Activated CD4-positive, CD25-positive, alpha-beta regulatory T cell treated with anti-CD3 and anti-CD28 coated beads, Interleukin-2, amount 50 U/mL, for 16 hours (primary cell): ENCODE measurements around the gene ULK3.
"Not testable (repeated sequence)": the region's sequence is repeated elsewhere in the genome, so short reads cannot be mapped to it uniquely, and the experiment has no call there.

ENCODE experiments used
- DNase-seq: peaks from one replicate; pipeline ENCODE4 v3.0.0-alpha.2; 2020; ENCODE audit warnings: low read depth, low spot score

ULK3 gene, protein sequence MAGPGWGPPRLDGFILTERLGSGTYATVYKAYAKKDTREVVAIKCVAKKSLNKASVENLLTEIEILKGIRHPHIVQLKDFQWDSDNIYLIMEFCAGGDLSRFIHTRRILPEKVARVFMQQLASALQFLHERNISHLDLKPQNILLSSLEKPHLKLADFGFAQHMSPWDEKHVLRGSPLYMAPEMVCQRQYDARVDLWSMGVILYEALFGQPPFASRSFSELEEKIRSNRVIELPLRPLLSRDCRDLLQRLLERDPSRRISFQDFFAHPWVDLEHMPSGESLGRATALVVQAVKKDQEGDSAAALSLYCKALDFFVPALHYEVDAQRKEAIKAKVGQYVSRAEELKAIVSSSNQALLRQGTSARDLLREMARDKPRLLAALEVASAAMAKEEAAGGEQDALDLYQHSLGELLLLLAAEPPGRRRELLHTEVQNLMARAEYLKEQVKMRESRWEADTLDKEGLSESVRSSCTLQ

DNA sequence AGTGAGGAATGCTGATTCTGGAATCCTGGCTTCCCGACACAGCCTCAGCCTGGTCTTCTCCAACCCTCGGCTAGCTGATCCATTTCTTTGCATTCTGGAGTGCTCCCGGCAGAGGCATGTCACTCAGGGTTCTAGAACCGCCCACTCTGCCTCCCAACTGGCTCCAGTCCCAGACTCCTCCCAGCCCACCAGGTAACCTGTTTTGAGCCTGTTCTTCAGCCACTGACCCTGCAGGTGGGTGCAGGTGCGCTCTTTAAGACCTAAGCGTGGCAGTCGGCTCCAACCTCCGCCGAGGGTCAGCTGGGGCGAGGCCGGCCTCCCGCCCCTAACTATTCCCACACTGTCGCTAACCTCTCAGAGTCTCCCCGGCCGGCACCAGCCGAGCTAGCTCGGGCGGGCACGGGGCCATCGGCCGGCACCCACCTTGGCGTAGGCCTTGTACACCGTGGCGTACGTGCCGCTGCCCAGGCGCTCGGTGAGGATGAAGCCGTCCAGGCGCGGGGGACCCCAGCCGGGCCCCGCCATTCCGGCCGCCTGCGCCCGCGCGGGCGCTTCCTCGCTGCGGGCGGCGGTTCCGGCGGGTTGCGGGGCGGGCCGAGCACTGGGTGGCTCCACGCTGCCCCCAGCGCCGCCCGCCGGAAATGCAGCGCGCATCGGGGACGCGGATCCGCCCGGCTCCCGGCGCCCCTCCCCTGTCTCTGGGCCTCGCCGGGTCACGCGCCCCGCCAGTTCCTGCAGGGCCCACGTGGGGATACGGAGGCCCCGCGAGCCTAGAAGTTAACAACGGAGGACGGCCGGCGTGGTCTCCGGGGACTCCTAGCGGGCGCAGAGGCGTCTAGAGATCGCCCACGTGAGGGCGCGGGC lies at the start of gene ULK3:
Gene ULK3, minus strand, starts transcription at position 576 of the 864 bp plus-strand sequence. Its CDS starts 51 bp downstream, at position 525.
- DNase-seq: peak; percentile 84

DNA sequence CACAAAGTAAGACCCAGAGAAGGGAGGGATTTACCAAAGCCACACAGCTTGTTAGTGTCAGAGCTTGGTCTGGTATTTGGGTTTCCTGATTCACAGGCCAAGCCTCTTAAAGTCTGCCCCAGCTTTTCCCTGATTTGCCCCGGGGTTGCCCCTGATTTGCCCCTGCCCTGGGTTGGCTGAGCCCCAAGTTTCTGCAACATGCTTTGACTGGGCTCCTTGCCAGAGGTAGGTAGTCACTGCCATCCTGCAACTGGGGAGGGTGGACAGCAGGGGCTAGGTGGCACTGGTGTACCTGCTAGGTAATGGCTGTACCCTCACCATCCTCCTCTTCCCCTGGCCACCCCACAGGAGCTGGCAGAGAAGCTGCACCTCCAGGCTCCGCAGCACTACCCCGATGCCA lies 49.4 kb upstream of the ULK3 start:
- no peak for DNase-seq

DNA sequence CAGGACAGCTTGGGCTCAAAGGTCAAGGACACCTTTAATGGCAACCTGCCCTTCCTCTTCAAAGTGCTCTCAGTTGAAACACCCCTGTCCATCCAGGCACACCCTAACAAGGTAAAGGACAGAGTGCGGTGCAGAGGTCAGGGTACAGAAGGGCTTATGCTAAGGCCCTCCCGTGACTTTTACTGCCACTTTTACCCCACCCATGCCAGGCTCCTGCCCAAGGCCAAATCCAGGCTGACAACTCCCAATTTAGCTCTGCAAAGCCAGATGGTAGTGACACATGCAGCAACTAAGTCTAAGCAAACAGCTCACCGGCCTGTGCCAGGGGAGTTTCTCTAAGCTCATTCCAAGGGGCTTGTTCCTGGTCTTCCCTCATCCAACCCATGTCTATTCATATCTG lies 48.5 kb upstream of the ULK3 start:
- no peak for DNase-seq

DNA sequence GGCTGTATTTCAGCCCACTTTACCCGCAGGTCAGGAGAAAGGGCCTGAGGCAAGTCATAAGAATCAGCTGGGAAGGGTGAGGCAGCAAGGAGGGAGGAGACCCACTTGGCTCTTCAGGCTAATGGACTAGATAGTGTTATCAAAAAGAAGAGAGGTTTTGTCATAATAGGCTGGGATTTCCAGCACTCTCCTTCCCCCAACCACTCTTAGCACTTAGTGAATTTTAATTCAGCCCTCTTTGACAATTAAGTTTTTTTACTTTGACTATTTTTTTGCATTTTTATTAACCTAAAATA lies 47.7 kb upstream of the ULK3 start:
- no peak for DNase-seq

DNA sequence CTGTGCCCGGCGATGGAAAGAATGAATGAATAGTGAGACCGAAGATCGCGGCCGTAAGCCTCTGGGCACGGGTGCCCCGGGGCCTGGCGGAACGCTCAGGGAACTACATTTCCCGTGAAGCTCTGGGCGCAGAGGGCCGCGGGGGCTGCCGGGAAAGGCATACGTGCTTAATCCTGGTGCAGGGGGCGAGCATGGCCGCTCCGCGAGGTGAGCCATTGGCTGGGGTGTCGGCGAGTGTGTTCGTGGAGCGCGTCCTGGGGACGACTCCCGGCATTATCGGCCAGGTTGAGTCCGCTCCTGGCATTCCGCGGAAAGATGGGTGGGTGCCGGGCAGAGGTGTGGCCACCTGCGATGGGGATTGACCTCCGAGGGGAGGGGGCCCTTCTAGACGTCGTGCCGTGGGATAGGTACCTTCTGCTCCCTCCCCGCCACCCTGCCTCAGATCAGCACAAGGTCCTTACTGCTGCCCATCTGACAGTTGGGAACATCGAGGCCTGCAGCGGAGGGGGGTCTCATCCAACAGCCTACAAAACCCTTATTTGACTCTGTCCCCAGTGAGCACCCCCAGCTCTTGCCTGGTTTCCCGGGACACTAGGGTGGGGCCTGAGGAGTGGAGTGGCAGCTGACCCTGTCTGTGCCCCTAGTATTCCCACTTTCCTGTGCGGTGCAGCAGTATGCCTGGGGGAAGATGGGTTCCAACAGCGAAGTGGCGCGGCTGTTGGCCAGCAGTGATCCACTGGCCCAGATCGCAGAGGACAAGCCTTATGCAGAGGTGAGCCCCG lies 47.1 kb upstream of the ULK3 start, which contains the start of gene MPI:
Gene MPI, plus strand, starts transcription at position 160 of the 782 bp plus-strand sequence. Its CDS starts 32 bp downstream, at position 192.
- DNase-seq: peak; percentile 76

DNA sequence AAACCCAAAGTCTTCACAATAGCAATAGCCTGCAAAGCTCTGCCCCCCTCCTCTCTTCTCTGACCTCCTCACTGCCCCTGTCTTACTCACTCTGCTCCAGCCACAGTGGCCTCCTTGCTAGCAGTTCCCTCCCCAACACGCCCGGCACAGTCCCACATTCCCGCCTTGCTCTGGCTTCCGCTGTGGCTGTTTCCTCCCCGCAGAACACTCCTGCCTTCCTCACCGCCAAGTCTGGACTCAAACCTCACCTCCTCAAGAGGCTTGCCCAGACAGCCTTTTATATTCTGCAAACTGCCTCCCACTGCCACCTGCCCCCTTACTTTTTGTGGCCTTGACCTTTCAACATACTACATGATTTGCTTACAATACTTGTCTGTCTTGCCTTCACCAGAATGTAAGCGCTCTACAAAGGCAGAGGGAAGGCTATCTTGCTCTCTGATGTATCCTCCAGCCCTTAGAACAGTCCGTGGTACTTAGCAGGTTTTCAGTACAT lies 46.5 kb upstream of the ULK3 start:
- no peak for DNase-seq

DNA sequence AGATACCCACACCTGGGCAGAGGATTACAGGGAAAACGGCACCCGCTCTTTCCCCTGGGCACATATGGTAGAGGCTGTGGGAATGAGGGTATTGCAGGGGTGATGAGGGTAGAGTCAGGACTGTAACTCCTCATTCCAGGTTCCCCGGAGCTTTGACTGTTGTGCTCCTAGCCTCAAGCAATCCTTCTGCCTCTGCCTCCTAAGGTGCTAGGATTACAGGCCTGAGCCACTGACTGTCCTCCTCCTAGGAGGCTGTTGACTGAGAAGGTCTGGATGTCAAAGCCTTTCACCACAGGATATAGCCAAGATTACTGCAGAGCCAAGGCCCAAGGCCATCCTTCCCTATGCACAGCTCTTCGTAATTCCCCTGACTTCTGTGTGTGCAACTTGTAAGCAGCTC lies 45.8 kb upstream of the ULK3 start:
- DNase-seq: no peak

DNA sequence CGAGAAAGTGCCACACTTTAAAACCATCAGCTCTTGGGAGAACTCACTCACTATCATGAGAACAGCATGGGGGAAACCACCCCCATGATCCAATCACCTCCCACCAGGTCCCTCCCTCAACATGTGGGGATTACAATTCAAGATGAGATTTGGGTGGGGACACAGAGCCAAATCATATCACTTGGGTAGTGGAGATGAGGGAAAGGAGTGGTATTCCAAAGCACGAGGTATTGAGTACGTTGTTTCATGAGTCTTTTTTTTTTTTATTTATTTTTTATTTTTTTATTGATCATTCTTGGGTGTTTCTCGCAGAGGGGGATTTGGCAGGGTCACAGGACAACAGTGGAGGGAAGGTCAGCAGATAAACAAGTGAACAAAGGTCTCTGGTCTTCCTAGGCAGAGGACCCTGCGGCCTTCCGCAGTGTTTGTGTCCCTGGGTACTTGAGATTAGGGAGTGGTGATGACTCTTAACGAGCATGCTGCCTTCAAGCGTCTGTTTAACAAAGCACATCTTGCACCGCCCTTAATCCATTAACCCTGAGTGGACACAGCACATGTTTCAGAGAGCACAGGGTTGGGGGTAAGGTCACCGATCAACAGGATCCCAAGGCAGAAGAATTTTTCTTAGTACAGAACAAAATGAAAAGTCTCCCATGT lies 44.7 kb upstream of the ULK3 start:
- DNase-seq: not testable (repeated sequence)

DNA sequence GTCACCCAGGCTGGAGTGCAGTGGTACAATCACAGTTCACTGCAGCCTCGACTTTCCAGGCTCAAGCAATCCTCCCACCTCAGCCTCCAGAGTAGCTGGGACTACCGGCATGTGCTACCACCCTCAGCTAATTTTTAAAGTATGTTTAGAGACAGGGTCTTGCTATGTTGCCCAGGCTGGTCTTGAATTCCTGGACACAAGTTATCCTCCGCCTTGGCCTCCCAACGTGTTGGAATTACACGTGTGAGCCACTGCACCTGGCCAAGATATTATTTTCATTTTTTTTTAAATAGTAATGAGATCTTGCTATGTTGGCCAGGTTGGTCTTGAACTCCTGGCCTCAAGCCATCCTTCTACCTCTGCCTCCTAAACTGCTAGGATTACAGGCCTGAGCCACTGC lies 42.5 kb upstream of the ULK3 start:
- no peak for DNase-seq

DNA sequence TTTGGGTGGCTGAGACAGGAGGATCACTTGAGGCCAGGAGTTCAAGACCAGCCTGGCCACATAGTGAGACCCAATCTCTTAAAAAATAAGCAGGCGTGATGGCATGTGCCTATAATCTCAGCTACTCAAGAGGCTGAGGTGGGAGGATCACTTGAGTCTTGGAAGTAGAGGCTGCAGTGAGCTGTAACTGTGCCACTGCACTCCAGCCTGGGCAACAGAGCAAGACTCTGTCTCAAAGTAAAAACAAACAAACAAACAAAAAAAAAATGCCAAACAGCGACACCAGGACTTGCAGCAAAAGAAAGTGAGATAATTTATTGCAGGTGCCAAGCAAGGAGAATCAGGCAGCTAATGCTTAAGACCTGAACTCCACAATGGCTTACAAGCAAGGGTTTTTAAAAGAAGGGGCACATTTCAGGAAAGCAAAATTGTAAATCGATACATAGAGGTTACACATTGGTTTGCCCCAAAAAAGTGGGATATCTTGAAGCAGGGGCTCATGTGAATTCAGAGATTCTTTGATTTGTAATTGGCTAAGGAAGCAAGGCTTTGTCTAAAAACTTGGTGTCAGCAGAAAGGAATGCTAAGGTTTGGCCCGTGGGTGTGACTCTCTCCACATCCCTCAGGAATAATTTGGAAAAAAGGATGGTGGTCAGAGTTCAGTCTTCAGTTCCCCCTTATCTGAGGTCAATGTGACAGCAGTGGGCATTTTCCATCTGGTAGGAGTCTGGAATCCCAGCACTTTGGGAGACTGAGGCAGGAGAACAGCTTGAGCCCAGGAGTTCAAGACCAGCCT lies 41.7 kb upstream of the ULK3 start:
- DNase-seq: no peak

DNA sequence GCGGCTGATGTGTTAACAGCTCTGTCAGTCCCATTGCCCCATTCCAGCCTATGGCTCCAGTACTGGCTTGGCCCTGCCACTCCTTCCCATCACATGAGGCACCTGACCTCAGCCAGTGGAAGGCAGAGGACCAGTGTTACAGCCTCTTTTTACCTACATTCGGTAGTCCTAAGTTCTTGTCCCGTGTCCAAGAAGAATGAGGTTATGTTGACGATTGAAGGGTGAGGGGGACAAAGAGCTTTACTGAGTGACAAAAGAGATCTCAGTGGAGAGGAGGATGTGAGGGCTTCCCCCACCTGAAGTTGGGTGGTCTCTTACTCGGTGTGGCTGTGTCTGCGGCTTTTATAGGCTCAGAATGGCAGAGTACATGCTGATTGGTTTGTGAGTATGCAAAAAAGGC lies 39.6 kb upstream of the ULK3 start:
- DNase-seq: no peak

DNA sequence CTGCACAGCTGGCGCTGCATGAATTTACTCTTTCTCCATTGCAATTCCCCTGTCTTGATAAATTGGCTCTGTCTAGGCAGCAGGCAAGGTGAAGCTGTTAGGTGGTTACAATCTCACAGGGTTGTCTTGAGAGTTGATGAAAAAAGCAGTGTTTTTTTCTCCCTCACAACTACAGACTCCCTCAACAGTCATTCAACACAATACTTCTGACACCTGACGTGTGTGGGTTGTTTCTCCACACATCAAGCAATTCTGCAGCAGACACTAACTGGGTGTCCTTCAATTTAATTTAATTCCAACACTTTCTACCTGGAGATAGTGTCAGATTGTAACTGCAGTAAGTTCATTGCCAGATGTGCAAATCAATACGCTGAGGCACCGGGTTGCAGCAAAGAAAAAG lies 35.3 kb upstream of the ULK3 start:
- DNase-seq: no peak

DNA sequence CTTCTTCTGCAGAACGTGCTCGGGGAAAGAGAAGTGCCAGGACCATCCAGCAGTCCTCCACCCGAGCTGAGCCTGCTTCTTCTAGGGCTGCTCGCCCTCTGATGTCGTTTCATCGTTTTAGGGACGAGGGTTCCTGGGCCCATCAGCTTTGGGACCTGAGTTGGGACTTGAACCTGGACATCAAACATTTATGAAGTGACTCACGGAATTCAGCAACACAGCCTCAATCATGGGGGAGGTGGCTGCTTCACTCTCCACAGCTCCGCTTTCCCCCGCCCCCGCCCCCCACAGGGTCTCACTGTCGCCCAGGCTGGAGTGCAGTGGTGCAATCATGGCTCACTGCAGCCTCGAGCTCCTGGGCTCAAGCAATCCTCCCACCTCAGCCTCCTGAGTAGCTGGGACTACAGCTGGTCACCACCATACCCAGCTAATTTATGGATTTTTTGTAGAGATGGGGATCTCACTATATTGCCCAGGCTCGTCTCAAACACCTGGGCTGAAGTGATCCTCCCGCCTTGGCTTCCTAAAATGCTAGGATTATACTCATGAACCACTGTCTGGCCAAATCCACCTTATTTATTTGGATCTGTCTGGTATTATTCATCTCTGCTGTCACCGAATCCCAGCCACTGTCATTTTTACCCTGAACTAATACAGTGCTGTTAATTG lies 30.9 kb upstream of the ULK3 start:
- DNase-seq: no peak

DNA sequence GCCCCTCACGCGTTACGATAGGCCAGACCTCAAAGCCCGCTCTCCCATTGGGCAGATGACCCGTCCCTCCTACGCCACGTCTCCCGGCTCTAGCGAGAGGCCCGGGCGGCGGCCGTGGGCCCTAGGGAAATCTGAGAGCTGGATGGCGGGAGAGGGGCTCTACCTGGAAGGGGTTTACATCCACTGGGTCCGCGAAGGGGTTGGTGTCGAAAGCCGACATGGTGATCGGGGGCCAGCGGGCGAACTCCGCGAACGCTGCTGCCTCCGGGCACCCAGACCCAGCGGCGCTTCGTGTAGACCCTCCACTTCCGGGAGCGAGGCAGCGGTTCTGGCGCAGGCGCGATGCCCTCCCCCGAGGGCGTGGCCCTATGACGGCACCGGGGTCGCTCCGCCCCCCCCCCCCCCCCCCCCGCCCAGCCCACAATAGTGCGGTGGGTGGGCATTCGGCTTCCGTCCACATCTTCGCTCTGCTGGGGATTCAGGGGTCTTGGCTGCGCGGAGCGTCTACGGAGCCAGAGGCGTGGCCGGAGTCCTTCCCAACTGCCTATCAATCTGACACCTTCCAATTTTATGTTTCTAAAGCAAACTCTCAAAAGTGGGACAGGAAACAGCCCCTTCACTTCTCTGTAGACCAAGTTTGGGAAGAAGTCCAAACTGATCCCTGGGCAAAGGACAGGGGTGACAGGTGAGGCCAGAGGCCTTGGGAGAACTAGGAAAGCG lies 30.2 kb upstream of the ULK3 start, which contains the start of gene SCAMP2:
Gene SCAMP2, minus strand, starts transcription at position 330 of the 720 bp plus-strand sequence. Its CDS starts 110 bp downstream, at position 220.
- peak; percentile 78 for DNase-seq

DNA sequence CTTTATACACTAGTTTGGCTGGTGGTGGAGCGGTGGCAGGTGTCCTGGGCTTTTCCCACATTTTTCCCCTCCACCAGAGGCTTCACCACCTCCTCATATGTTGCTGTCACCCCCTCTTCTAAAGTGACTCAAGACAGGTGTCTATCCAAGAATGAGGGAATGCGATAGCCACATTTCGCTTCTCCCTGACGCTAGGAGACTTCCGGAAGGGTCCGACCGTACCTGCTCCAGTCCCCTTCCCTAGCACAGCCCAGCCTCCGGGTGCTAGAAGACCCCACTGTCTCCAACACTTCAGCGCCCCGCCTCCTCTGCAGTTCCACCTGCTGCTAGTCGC lies 29.7 kb upstream of the ULK3 start:
- no peak for DNase-seq

DNA sequence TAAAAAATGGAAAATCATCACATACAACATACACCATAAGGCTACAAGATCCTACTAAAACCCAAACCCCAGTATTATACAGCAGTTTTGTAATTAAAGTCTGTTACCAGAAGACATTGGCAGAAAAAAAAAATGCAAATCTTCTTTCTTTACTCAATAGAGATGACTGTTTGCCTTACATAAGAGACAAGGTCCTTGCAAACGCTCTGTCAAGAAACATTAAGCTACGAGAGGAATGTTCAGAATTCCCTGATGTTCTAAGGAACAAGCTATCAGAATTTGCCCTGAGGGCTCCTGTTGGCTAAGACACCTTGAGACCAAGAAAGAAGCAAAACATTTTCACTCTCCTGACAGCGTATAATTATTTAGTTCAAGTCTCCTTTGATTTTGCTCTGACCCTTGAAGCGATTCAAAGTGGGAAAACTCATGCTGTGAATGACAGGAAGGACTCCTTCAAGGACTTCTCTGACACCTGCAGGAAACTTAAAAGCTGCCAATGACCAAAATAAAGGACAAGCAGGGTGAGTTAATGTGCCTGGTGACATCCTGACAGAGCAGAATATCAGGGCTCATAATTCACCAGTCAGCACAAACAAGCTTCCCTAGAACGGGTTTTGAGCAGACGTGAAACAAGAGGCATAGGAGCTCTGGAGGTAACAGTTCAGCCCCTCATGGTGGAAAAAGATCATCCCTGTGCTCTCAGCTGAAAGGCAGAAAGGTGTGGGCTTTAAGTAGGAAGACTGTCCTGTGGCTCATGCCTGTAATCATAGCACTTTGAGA lies 27.7 kb upstream of the ULK3 start:
- DNase-seq: no peak

DNA sequence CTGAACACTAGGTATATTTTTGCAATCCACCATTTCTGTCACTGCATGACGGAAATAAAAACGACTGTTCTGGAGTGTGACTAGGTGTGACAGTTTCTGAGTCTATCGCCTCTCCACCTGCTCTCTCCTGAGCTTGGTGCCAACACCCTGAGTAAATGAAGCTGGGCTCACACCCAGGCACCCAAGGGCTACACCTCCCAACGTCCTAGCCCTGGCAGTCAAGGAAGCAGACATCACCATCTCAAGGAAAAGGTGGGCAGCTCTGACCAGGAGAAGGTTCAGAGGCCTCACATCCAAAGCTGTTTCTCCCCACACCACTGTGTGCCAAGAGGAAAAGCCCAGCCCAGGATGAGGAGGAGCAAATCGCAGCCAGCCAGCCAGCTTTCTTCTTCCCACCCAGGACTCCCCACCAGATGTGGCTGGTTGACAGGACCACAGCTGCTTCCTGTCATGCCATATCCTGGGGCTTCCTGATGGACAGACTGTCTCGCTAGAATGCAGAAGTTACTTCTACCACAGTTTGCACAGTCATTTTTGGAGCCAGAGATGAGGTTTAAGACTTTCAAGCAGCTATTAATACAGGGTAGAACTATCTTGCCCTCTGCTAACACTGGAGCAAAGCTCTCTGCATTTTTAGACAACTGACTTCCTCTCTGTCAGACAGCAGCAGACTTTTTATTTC lies 26.9 kb upstream of the ULK3 start:
- DNase-seq: no peak

DNA sequence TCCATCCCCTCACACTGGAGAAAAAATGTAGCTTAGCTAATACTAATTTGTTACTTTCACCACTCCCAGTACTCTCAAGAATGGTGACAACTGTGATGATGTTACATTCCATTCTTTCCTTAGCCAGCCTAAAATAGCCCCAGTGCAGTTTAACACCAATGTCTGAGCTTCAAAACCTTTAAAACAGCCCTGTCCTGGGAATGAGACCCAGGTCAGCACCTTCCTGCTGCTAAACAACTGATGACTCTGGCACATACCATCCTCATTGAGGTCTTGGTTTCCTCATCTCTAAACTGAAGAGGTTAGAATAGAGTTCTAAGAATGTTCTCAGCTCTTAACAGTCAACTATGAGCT lies 26.4 kb upstream of the ULK3 start:
- DNase-seq: no peak
